GM23338 (cell line): ENCODE results near the gene ABCB8.

Experiments
- CTCF ChIP-seq, 2 experiments: fragments of 200-600 bp in 1 of 2; sonication (generic) in 1 of 2; conservative IDR thresholded peaks; 2 replicates each; pipeline versions ENCODE4 v1.5.1 to v1.6.1; 2016 to 2017; ENCODE audit warnings: antibody characterized with exemption in 2 of 2, low read depth in 2 of 2, mild to moderate bottlenecking in 2 of 2, moderate library complexity in 1 of 2
- ETS1 ChIP-seq: IDR thresholded peaks from 2 replicates; pipeline ENCODE4 v1.6.1; 2016; ENCODE audit warnings: antibody characterized with exemption
- EZH2 ChIP-seq: fragments of 200-600 bp; sonication (generic); IDR thresholded peaks from one replicate; pipeline ENCODE4 v1.8.0; 2017; ENCODE audit warnings: antibody characterized with exemption, mild to moderate bottlenecking, low read depth; ENCODE audit not compliant: unreplicated experiment
- REST ChIP-seq: IDR thresholded peaks from one replicate; pipeline ENCODE4 v1.6.1; 2018; ENCODE audit warnings: antibody characterized with exemption; ENCODE audit not compliant: unreplicated experiment

GRCh38 chr7:151014950-151015349, 13.3 kb upstream of the ABCB8 start:
- TF ChIP-seq REST (no peak), EZH2 (no peak), CTCF (conservative IDR thresholded peaks at IDR 0.05; ENCODE audit: low read depth in 2 of 2) (no peak), ETS1 (no peak)
